GM12878 (cell line): Measurements from ENCODE around the gene MBNL3.

Experiments
- ASH2L ChIP-seq: fragments of 300-600, 200-600 bp; sonication (generic); IDR thresholded peaks from 2 replicates; pipeline ENCODE4 v1.6.1; 2017; ENCODE audit warnings: low read depth, mild to moderate bottlenecking, borderline replicate concordance
- CREB1 ChIP-seq: IDR thresholded peaks from 2 replicates; pipeline ENCODE4 v1.6.1; 2012; ENCODE audit warnings: low read depth, mild to moderate bottlenecking, inconsistent platforms
- DPF2 ChIP-seq: fragments of 450-650 bp; IDR thresholded peaks from 2 replicates; pipeline ENCODE4 v1.6.1; 2017; ENCODE audit warnings: mild to moderate bottlenecking
- POLR2A ChIP-seq: IDR thresholded peaks from 2 replicates; pipeline ENCODE4 v1.6.1; 2011; ENCODE audit warnings: low read depth, mild to moderate bottlenecking, low read length
- RAD21 ChIP-seq: IDR thresholded peaks from 2 replicates; pipeline ENCODE4 v1.6.1; 2011; ENCODE audit warnings: mild to moderate bottlenecking, low read depth, low read length, moderate library complexity; ENCODE audit not compliant: insufficient read depth
- RCOR1 ChIP-seq: conservative IDR thresholded peaks from 2 replicates; pipeline ENCODE4 v1.6.1; 2012; ENCODE audit warnings: low read depth, low read length, improper control_type of control experiment
- TF ChIP-seq, protein P1 (sequence below), 3 experiments: IDR thresholded peaks in 2 of 3; conservative IDR thresholded peaks in 1 of 3; 2 replicates each; pipeline ENCODE4 v1.5.1; 2011; ENCODE audit warnings: low read depth in 3 of 3, low read length in 3 of 3, mild to moderate bottlenecking in 3 of 3, control low read depth in 2 of 3, moderate library complexity in 2 of 3, inconsistent platforms in 1 of 3, mixed read lengths in 1 of 3; ENCODE audit not compliant: control insufficient read depth in 2 of 3, insufficient read depth in 1 of 3; ENCODE audit errors: extremely low read depth in 1 of 3
- TF ChIP-seq, protein P2 (sequence below): fragments of 450-650 bp; IDR thresholded peaks from 2 replicates; pipeline ENCODE4 v1.6.1; 2017; ENCODE audit warnings: mild to moderate bottlenecking
- TF ChIP-seq, protein P3 (sequence below): fragments of 450-650 bp; formaldehyde crosslinking; IDR thresholded peaks from 2 replicates; pipeline ENCODE4 v1.4.0; 2022; ENCODE audit warnings: mild to moderate bottlenecking, moderate library complexity
- TF ChIP-seq, protein P4 (sequence below): fragments of 450-650 bp; IDR thresholded peaks from 2 replicates; pipeline ENCODE4 v1.6.1; 2017; ENCODE audit warnings: antibody characterized with exemption, mild to moderate bottlenecking, moderate library complexity

DNA sequence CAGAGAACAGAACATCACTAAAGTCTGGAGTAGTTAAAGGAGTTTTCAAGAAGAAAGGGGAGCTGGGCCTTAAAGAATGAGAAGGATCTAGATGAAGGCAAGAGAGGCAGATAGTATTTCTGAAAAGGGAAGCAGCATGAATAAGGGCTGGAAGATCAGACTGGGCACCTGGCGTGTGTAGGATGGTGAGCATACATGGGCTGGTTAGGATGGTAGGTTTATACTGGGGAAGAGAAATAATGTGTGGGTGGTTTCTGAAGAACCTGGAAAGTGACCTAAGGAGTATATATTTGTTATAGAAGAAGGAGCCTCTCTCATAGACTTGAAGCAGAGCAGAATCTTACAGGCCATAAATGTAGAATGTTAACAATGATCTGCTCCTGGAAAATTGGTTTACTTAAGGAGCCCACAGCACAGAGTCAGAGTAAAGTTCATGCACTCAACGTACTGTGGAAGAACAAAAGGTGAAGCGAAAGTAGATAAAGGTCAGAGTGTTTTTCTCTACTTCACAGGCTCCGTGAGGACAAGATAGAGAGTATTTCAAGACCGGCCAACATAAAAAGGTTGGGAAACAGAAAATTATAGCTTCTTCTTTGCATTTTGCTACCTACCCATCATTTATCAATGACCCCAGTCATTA is 35.8 kb downstream of the MBNL3 start:
- TF ChIP-seq, protein P1, sequence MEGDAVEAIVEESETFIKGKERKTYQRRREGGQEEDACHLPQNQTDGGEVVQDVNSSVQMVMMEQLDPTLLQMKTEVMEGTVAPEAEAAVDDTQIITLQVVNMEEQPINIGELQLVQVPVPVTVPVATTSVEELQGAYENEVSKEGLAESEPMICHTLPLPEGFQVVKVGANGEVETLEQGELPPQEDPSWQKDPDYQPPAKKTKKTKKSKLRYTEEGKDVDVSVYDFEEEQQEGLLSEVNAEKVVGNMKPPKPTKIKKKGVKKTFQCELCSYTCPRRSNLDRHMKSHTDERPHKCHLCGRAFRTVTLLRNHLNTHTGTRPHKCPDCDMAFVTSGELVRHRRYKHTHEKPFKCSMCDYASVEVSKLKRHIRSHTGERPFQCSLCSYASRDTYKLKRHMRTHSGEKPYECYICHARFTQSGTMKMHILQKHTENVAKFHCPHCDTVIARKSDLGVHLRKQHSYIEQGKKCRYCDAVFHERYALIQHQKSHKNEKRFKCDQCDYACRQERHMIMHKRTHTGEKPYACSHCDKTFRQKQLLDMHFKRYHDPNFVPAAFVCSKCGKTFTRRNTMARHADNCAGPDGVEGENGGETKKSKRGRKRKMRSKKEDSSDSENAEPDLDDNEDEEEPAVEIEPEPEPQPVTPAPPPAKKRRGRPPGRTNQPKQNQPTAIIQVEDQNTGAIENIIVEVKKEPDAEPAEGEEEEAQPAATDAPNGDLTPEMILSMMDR (IDR thresholded peaks at IDR 0.05 in 2 of 3, conservative IDR thresholded peaks at IDR 0.05 in 1 of 3; ENCODE audit: control insufficient read depth in 2 of 3, extremely low read depth in 1 of 3, insufficient read depth in 1 of 3, low read depth in 3 of 3, low read length in 3 of 3): no peak
- TF ChIP-seq ASH2L (no peak), CREB1 (no peak), RAD21 (no peak), POLR2A (no peak), DPF2 (no peak), RCOR1 (no peak)
- TF ChIP-seq, protein P2, sequence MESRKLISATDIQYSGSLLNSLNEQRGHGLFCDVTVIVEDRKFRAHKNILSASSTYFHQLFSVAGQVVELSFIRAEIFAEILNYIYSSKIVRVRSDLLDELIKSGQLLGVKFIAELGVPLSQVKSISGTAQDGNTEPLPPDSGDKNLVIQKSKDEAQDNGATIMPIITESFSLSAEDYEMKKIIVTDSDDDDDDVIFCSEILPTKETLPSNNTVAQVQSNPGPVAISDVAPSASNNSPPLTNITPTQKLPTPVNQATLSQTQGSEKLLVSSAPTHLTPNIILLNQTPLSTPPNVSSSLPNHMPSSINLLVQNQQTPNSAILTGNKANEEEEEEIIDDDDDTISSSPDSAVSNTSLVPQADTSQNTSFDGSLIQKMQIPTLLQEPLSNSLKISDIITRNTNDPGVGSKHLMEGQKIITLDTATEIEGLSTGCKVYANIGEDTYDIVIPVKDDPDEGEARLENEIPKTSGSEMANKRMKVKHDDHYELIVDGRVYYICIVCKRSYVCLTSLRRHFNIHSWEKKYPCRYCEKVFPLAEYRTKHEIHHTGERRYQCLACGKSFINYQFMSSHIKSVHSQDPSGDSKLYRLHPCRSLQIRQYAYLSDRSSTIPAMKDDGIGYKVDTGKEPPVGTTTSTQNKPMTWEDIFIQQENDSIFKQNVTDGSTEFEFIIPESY: no peak
- TF ChIP-seq, protein P3, sequence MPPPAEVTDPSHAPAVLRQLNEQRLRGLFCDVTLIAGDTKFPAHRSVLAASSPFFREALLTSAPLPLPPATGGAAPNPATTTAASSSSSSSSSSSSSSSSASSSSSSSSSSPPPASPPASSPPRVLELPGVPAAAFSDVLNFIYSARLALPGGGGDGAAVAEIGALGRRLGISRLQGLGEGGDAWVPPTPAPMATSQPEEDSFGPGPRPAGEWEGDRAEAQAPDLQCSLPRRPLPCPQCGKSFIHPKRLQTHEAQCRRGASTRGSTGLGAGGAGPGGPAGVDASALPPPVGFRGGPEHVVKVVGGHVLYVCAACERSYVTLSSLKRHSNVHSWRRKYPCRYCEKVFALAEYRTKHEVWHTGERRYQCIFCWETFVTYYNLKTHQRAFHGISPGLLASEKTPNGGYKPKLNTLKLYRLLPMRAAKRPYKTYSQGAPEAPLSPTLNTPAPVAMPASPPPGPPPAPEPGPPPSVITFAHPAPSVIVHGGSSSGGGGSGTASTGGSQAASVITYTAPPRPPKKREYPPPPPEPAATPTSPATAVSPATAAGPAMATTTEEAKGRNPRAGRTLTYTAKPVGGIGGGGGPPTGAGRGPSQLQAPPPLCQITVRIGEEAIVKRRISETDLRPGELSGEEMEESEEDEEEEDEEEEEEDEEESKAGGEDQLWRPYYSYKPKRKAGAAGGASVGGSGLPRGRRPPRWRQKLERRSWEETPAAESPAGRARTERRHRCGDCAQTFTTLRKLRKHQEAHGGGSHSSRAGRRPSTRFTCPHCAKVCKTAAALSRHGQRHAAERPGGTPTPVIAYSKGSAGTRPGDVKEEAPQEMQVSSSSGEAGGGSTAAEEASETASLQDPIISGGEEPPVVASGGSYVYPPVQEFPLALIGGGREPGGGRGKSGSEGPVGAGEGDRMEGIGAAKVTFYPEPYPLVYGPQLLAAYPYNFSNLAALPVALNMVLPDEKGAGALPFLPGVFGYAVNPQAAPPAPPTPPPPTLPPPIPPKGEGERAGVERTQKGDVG (CRISPR knock-in tag): no peak
- TF ChIP-seq, protein P4, sequence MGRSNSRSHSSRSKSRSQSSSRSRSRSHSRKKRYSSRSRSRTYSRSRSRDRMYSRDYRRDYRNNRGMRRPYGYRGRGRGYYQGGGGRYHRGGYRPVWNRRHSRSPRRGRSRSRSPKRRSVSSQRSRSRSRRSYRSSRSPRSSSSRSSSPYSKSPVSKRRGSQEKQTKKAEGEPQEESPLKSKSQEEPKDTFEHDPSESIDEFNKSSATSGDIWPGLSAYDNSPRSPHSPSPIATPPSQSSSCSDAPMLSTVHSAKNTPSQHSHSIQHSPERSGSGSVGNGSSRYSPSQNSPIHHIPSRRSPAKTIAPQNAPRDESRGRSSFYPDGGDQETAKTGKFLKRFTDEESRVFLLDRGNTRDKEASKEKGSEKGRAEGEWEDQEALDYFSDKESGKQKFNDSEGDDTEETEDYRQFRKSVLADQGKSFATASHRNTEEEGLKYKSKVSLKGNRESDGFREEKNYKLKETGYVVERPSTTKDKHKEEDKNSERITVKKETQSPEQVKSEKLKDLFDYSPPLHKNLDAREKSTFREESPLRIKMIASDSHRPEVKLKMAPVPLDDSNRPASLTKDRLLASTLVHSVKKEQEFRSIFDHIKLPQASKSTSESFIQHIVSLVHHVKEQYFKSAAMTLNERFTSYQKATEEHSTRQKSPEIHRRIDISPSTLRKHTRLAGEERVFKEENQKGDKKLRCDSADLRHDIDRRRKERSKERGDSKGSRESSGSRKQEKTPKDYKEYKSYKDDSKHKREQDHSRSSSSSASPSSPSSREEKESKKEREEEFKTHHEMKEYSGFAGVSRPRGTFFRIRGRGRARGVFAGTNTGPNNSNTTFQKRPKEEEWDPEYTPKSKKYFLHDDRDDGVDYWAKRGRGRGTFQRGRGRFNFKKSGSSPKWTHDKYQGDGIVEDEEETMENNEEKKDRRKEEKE: no peak
